Measurements from ENCODE around the gene FOXD4. TPM values are rescaled to one million over a fixed set of nuclear protein-coding genes. Genes with fewer than 3 reads are reported as not detected.
"Not testable (repeated sequence)": the region's sequence is repeated elsewhere in the genome, so short reads cannot be mapped to it uniquely, and the experiment has no call there.

Gene FOXD4
- total RNA-seq, 1 experiment from 2014 or later = 0.80 TPM

DNA sequence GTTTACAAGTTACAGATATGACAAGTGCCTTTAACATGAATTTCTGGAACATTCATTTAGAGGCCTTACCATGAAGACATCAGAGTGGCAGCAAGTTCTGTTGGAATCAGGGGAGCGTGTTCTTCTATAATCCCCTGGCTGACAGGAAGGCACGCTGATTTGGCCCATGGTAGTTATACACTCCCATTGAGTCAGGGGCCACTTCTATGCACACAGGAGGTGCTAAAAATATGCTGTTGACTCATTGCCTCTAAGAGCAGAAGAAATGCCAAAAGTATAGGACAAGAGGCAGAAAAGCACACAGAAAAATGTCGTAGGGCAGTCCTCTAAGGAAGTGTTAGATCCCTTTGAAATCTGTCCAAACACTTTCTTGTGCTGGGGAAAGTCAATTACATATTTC lies 39.9 kb downstream of the FOXD4 start:
- H3K9me3 ChIP-seq (ENCODE audit: low read length); CTCF ChIA-PET; BruUV-seq (replicated peaks); H2AFZ ChIP-seq (ENCODE audit: low read length); H3K36me3 ChIP-seq (ENCODE audit: low read depth, low read length); intact Hi-C loops (cut with micrococcal nuclease); H3K4me3 ChIP-seq (ENCODE audit: low read length); H4K20me1 ChIP-seq (ENCODE audit: low read length); H3K27me3 ChIP-seq (ENCODE audit: low read length); H3F3A ChIP-seq (ENCODE audit: low read length, unreplicated experiment); H3K9me2 ChIP-seq (replicated peaks; ENCODE audit: low read length); H3K9ac ChIP-seq (ENCODE audit: low read length); H3K79me2 ChIP-seq (ENCODE audit: low read length); POLR2A ChIA-PET (ENCODE audit: unreplicated experiment): not testable (repeated sequence)
- peak; percentile 29 for ATAC-seq
- Histone ChIP-seq H3K27ac (ENCODE audit: low read length) (peak overlapping the region; percentile 71), H3K4me1 (ENCODE audit: insufficient read depth, low read length) (peaks cover 11% of the 10 kb centered on the region; the same call in 1 of the 2 replicates), H3K4me2 (ENCODE audit: low read length) (peak overlapping the region; percentile 59)
- peak; percentile 44 for DNase-seq

DNA sequence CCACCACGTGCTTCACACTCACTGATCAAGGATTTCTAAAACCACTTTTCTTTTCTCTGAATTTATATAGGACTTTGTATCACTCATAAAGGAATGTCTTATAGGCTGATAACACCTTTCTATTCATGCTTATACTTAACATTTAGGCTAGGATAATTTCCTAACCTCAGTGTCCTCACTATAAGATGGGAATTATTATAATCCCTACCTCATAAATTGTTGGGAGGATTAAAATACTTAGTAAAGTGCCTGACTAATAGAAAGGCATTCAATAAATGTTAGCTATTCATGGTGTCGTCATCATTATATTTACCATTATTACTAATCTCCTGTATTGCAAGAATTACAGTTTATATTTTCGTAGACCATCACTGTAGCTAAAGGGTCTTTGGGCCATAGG lies 41.8 kb downstream of the FOXD4 start:
- peak; percentile 59 for ATAC-seq
- POLR2A ChIA-PET (ENCODE audit: unreplicated experiment); intact Hi-C loops (cut with micrococcal nuclease); H3K9ac ChIP-seq (ENCODE audit: low read length); H3K27me3 ChIP-seq (ENCODE audit: low read length); H3K9me2 ChIP-seq (replicated peaks; ENCODE audit: low read length); H3K79me2 ChIP-seq (ENCODE audit: low read length); H3K9me3 ChIP-seq (ENCODE audit: low read length); H2AFZ ChIP-seq (ENCODE audit: low read length); H3K4me3 ChIP-seq (ENCODE audit: low read length); H4K20me1 ChIP-seq (ENCODE audit: low read length); BruUV-seq (replicated peaks); H3K4me2 ChIP-seq (ENCODE audit: low read length); DNase-seq; CTCF ChIA-PET; H3K4me1 ChIP-seq (ENCODE audit: insufficient read depth, low read length); H3F3A ChIP-seq (ENCODE audit: low read length, unreplicated experiment); H3K36me3 ChIP-seq (ENCODE audit: low read depth, low read length): not testable (repeated sequence)
- H3K27ac ChIP-seq (ENCODE audit: low read length) = peak overlapping the region; percentile 82

DNA sequence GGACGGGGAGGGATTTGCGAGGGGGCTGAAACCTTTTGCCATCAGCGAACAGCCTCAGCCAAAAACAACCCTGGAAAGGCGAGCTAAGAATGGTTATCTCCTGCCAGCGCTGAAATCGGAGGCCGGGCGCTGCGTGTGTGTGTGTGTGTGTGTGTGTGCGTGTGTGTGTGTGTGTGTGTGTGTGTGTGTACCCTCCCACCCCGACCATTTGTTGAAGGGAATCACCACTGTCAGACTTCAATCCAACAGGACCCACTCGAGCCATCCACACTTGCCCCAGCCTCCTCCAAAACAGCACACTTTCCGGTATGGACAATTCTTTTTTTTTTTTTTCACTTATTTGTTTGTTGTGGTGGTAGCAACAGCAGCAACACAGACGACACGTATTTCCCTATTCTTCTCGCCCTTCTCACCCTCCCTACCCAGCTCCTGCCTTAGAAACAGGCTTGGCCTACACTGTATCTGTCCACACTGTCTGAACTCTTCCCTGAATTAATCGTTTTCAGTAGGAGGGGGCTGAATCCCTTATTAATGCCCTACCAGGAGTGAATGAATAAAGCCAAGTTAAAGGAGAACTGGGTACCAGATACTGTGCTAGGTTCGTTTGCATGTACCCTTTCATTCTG lies 44.2 kb downstream of the FOXD4 start:
- POLR2A ChIA-PET (ENCODE audit: unreplicated experiment); H3K4me3 ChIP-seq (ENCODE audit: low read length); H3K4me1 ChIP-seq (ENCODE audit: insufficient read depth, low read length); H3K9ac ChIP-seq (ENCODE audit: low read length); ATAC-seq; H3K36me3 ChIP-seq (ENCODE audit: low read depth, low read length); H3K9me3 ChIP-seq (ENCODE audit: low read length); H3K79me2 ChIP-seq (ENCODE audit: low read length); intact Hi-C loops (cut with micrococcal nuclease); H4K20me1 ChIP-seq (ENCODE audit: low read length); H2AFZ ChIP-seq (ENCODE audit: low read length); H3F3A ChIP-seq (ENCODE audit: low read length, unreplicated experiment); H3K27me3 ChIP-seq (ENCODE audit: low read length); DNase-seq; CTCF ChIA-PET; H3K9me2 ChIP-seq (replicated peaks; ENCODE audit: low read length): not testable (repeated sequence)
- TSS peak; percentile 4 for BruUV-seq (replicated peaks)
- peak overlapping the region; percentile 73 for H3K27ac ChIP-seq (ENCODE audit: low read length)
- H3K4me2 ChIP-seq (ENCODE audit: low read length) = peak overlapping the region; percentile 31; the same call in 1 of the 2 replicates

DNA sequence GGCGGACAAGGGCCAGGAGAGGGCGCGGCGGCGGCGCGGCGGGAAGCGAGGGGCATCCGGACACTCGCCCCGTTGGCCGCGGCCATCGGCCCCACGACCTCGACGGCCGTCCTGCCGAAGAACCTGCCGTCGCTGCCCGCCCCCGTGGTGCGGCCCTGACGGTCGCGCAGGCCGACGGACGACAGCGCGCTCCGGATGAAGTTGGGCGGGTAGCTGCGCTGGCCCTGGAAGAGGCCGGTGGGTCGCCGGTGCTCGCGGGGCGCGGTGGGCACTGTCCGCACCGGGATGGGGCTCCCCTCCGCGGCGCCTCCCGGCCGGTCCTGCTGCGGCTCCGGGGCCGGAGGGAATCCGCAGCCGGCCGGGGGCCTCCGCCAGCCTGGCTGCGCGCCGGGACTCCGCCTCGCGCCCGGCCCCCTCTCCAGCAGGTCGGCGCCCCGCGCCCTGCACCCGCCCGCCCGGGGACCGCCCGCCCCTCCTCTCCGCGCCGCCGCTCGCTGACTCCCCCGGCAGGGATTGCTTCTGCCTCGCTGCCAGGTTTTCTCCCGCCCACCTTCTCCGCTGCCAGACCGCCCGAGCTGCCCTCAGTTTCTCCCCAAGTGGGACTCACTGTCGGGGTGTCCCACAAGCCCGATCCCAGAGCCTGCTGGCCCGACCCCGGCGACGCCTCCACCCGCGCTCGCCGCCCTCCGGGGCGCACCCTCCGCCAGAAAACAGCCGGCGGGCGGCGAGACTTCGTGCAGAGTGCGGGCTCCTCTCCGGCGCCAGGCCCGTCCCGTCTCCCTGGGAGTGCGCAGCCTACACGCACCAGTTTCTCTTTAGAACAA lies 44.9 kb downstream of the FOXD4 start:
- H3K79me2 ChIP-seq (ENCODE audit: low read length); H3K9ac ChIP-seq (ENCODE audit: low read length); H3K27me3 ChIP-seq (ENCODE audit: low read length); intact Hi-C loops (cut with micrococcal nuclease); CTCF ChIA-PET; BruUV-seq (replicated peaks); H3F3A ChIP-seq (ENCODE audit: low read length, unreplicated experiment); H3K9me2 ChIP-seq (replicated peaks; ENCODE audit: low read length); DNase-seq; H3K4me2 ChIP-seq (ENCODE audit: low read length); H3K4me1 ChIP-seq (ENCODE audit: insufficient read depth, low read length); H3K36me3 ChIP-seq (ENCODE audit: low read depth, low read length); H3K27ac ChIP-seq (ENCODE audit: low read length); ATAC-seq; H3K9me3 ChIP-seq (ENCODE audit: low read length); POLR2A ChIA-PET (ENCODE audit: unreplicated experiment); H4K20me1 ChIP-seq (ENCODE audit: low read length); H3K4me3 ChIP-seq (ENCODE audit: low read length); H2AFZ ChIP-seq (ENCODE audit: low read length): not testable (repeated sequence)

Other genes with a start within 250 kb of the FOXD4 start
- 21.7 and 22.9 TPM in 2 replicates for gene WASHC1, start 89.0 kb downstream of the FOXD4 start, total RNA-seq (2014; rRNA removed)
- gene ZNG1A, start 60.6 kb upstream of the FOXD4 start, total RNA-seq (2014; rRNA removed) = 63.0 and 69.1 TPM in 2 replicates
- gene DOCK8, start 96.4 kb upstream of the FOXD4 start, total RNA-seq (2014; rRNA removed) = 1.5 and 1.9 TPM in 2 replicates